SK-N-SH (cell line): ENCODE measurements around the gene SERPINA7. TPM values are rescaled to one million over a fixed set of nuclear protein-coding genes. Genes with fewer than 3 reads are reported as not detected.

Experiments used
- CTCF ChIA-PET: fragments of 300-600, 350-600 bp; formaldehyde crosslinking; extraction: SDS; loops from one replicate; lab custom pipeline; 2021; lab: Yijun Ruan, JAX
- POLR2A ChIA-PET: fragments of 350-600 bp; sonication (Branson Sonifier 250); formaldehyde crosslinking; extraction: SDS; loops from one replicate; lab custom pipeline; 2020; ENCODE audit warnings: antibody characterized with exemption, inconsistent platforms; lab: Yijun Ruan, JAX
- DNase-seq: peaks from one replicate; pipeline ENCODE4 v3.0.0; 2012
- H2AFZ ChIP-seq: fragments of 200-600 bp; sonication (generic); 2 replicates; pipeline ENCODE4 v1.8.1; 2016; ENCODE audit warnings: antibody characterized with exemption, mild to moderate bottlenecking, low read depth
- H3F3A ChIP-seq: fragments of 200-600 bp; sonication (generic); replicated peaks from 2 replicates; pipeline ENCODE3; 2016; ENCODE audit warnings: antibody characterized with exemption, mild to moderate bottlenecking; ENCODE audit not compliant: insufficient read depth
- H3K27ac ChIP-seq, 2 experiments: fragments of 200-500 bp in 1 of 2; fragments of 200-600 bp in 1 of 2; sonication (Bioruptor generic) in 1 of 2; sonication (generic), shearing (Covaris generic) in 1 of 2; 2 replicates each; pipeline versions ENCODE4 v1.5.1 to v1.6.1; 2014 to 2016; ENCODE audit warnings: low read depth in 2 of 2, inconsistent platforms in 1 of 2, low read length in 1 of 2, mild to moderate bottlenecking in 1 of 2, mixed read lengths in 1 of 2
- H3K27me3 ChIP-seq: fragments of 200-600 bp; sonication (generic), shearing (Covaris generic); 2 replicates; pipeline ENCODE4 v1.6.1; 2016; ENCODE audit warnings: mixed run types; ENCODE audit not compliant: insufficient read depth
- H3K36me3 ChIP-seq, 2 experiments: fragments of 200-500 bp in 1 of 2; fragments of 200-600 bp in 1 of 2; sonication (Bioruptor generic) in 1 of 2; sonication (generic) in 1 of 2; replicated peaks in 1 of 2; 2 replicates each; pipeline versions ENCODE3 to v1.5.1; 2014 to 2016; ENCODE audit warnings: low read length in 1 of 2, mild to moderate bottlenecking in 1 of 2; ENCODE audit not compliant: insufficient read depth in 2 of 2, control insufficient read depth in 1 of 2
- H3K4me1 ChIP-seq, 2 experiments: fragments of 200-500 bp in 1 of 2; fragments of 200-600 bp in 1 of 2; sonication (Bioruptor generic) in 1 of 2; sonication (generic), shearing (Covaris generic) in 1 of 2; 2 replicates each; pipeline versions ENCODE4 v1.5.1 to v1.6.1; 2014 to 2016; ENCODE audit warnings: low read depth in 1 of 2, low read length in 1 of 2, mixed run types in 1 of 2; ENCODE audit not compliant: insufficient read depth in 2 of 2, control insufficient read depth in 1 of 2
- H3K4me2 ChIP-seq: fragments of 200-600 bp; sonication (generic), shearing (Covaris generic); 2 replicates; pipeline ENCODE4 v1.6.1; 2017; ENCODE audit warnings: mixed run types
- H3K4me3 ChIP-seq, 2 experiments: fragments of 200-500 bp in 1 of 2; fragments of 200-600 bp in 1 of 2; sonication (Bioruptor generic) in 1 of 2; sonication (generic), shearing (Covaris generic) in 1 of 2; 2 replicates each; pipeline versions ENCODE4 v1.5.1 to v1.8.1; 2014 to 2016; ENCODE audit warnings: low read depth in 2 of 2, inconsistent platforms in 1 of 2, low read length in 1 of 2, mild to moderate bottlenecking in 1 of 2, mixed read lengths in 1 of 2, moderate library complexity in 1 of 2
- H3K79me2 ChIP-seq: fragments of 200-600 bp; sonication (generic); 2 replicates; pipeline ENCODE4 v1.8.1; 2017; ENCODE audit warnings: mild to moderate bottlenecking; ENCODE audit not compliant: insufficient read depth
- H3K9ac ChIP-seq: fragments of 200-600 bp; sonication (generic); 2 replicates; pipeline ENCODE4 v1.6.1; 2017; ENCODE audit warnings: mixed run types
- H3K9me2 ChIP-seq: fragments of 200-600 bp; sonication (generic); 2 replicates; pipeline ENCODE4 v1.6.1; 2017; ENCODE audit warnings: mixed run types
- H3K9me3 ChIP-seq: fragments of 200-600 bp; sonication (generic); 2 replicates; pipeline ENCODE4 v1.6.1; 2017; ENCODE audit warnings: mixed run types, mild to moderate bottlenecking, moderate library complexity
- H4K20me1 ChIP-seq: fragments of 200-600 bp; sonication (generic); 2 replicates; pipeline ENCODE4 v1.6.1; 2017; ENCODE audit warnings: mild to moderate bottlenecking, mixed run types; ENCODE audit not compliant: insufficient read depth
- CTCF ChIP-seq: fragments of 200-600 bp; sonication (generic); IDR thresholded peaks from 2 replicates; pipeline ENCODE4 v1.6.1; 2017; ENCODE audit warnings: antibody characterized with exemption, mild to moderate bottlenecking, moderate library complexity
- ELF1 ChIP-seq: IDR thresholded peaks from 2 replicates; pipeline ENCODE4 v1.4.0; 2012
- EP300 ChIP-seq, 2 experiments: IDR thresholded peaks; 2 replicates each; pipeline versions ENCODE4 v1.4.0 to v1.6.1; 2012; ENCODE audit warnings: borderline replicate concordance in 1 of 2, low read depth in 1 of 2, low read length in 1 of 2
- FOXM1 ChIP-seq: IDR thresholded peaks from 2 replicates; pipeline ENCODE4 v1.4.0; 2012; ENCODE audit warnings: low read depth, mild to moderate bottlenecking
- GABPA ChIP-seq: IDR thresholded peaks from 2 replicates; pipeline ENCODE4 v1.4.0; 2012; ENCODE audit warnings: low read depth, mild to moderate bottlenecking
- MAX ChIP-seq: IDR thresholded peaks from 2 replicates; pipeline ENCODE4 v1.4.0; 2012; ENCODE audit warnings: low read depth
- MEF2A ChIP-seq: IDR thresholded peaks from 2 replicates; pipeline ENCODE4 v1.4.0; 2012; ENCODE audit warnings: low read depth, borderline replicate concordance
- MXI1 ChIP-seq: IDR thresholded peaks from 2 replicates; pipeline ENCODE4 v1.6.1; 2012; ENCODE audit warnings: mild to moderate bottlenecking, low read depth, low read length, improper control_type of control experiment
- NRF1 ChIP-seq: IDR thresholded peaks from 2 replicates; pipeline ENCODE4 v1.6.1; 2012; ENCODE audit warnings: low read depth, mild to moderate bottlenecking, low read length
- RAD21 ChIP-seq: IDR thresholded peaks from 2 replicates; pipeline ENCODE4 v1.6.1; 2012; ENCODE audit warnings: mild to moderate bottlenecking, low read length
- REST ChIP-seq: IDR thresholded peaks from 2 replicates; pipeline ENCODE4 v1.6.1; 2012; ENCODE audit warnings: mild to moderate bottlenecking, low read depth, low read length, moderate library complexity
- RFX5 ChIP-seq: IDR thresholded peaks from 2 replicates; pipeline ENCODE4 v1.6.1; 2012; ENCODE audit warnings: mild to moderate bottlenecking, improper control_type of control experiment, low read length
- SIN3A ChIP-seq: IDR thresholded peaks from 2 replicates; pipeline ENCODE4 v1.6.1; 2012; ENCODE audit warnings: low read depth, mild to moderate bottlenecking, low read length, moderate library complexity, borderline replicate concordance
- TAF1 ChIP-seq: IDR thresholded peaks from 2 replicates; pipeline ENCODE4 v1.6.1; 2012; ENCODE audit warnings: low read depth, mild to moderate bottlenecking, low read length, moderate library complexity, borderline replicate concordance
- TCF12 ChIP-seq: IDR thresholded peaks from 2 replicates; pipeline ENCODE4 v1.4.0; 2012
- YY1 ChIP-seq: IDR thresholded peaks from 2 replicates; pipeline ENCODE4 v1.4.0; 2012; ENCODE audit warnings: low read depth, mild to moderate bottlenecking
- ZBTB33 ChIP-seq: IDR thresholded peaks from 2 replicates; pipeline ENCODE4 v1.4.0; 2012; ENCODE audit warnings: low read depth, borderline replicate concordance
- polyA plus RNA-seq, 3 experiments: library from polyadenylated mRNA; depleted of rRNA; stranded (reverse); fragments of >200 nt; gene quantifications; 2 replicates each; pipeline ENCODE4 v1.2.3, GENCODE V29; 2012

SERPINA7 gene
- polyA plus RNA-seq (2012; rRNA removed) = not detected in 2 replicates
- polyA plus RNA-seq (2012; cell fraction: cytosol; rRNA removed) = not detected in 2 replicates
- polyA plus RNA-seq (2012; cell fraction: nucleus; rRNA removed) = not detected in 2 replicates

GRCh38 chrX:106038625-106039024, at the start of gene SERPINA7:
Gene SERPINA7 (minus strand): TSS chrX:106038727. CDS start chrX:106037058, 1,669 bp downstream.
- TF ChIP-seq TCF12 (no peak), TAF1 (no peak), EP300 (IDR thresholded peaks at IDR 0.05; ENCODE audit: borderline replicate concordance in 1 of 2, low read depth in 1 of 2, low read length in 1 of 2) (no peak), GABPA (no peak), CTCF (no peak), MXI1 (no peak), YY1 (no peak), NRF1 (no peak), RFX5 (no peak), MAX (no peak), REST (no peak), MEF2A (no peak), SIN3A (no peak), RAD21 (no peak), ELF1 (no peak), ZBTB33 (no peak), FOXM1 (no peak)
- no peak within 1 kb of the TSS for H3K4me2 ChIP-seq
- H3K4me1 ChIP-seq = no peaks in the 10 kb centered on the region
- no peak within 1 kb of the TSS for H3K27ac ChIP-seq
- H3K4me3 ChIP-seq = no peak within 1 kb of the TSS
- H4K20me1 ChIP-seq = no peaks in the 10 kb centered on the region
- no peaks in the 10 kb centered on the region for H3F3A ChIP-seq
- no peak for DNase-seq
- no peak within 1 kb of the TSS for H2AFZ ChIP-seq
- H3K79me2 ChIP-seq = no peaks in the 10 kb centered on the region
- no peaks in the 10 kb centered on the region for H3K9me3 ChIP-seq
- POLR2A ChIA-PET = no interaction called here
- CTCF ChIA-PET = no interaction called here
- H3K27me3 ChIP-seq = no peaks in the 10 kb centered on the region
- H3K9me2 ChIP-seq = no peaks in the 10 kb centered on the region
- H3K36me3 ChIP-seq = no peaks in the 10 kb centered on the region
- no peak within 1 kb of the TSS for H3K9ac ChIP-seq
